ENCODE results near the gene ATP13A3. TPM values are rescaled to one million over a fixed set of nuclear protein-coding genes. Genes with fewer than 3 reads are reported as not detected.

The ATP13A3 gene
- total RNA-seq, 1 experiment from 2014 or later: 78.3 TPM

DNA sequence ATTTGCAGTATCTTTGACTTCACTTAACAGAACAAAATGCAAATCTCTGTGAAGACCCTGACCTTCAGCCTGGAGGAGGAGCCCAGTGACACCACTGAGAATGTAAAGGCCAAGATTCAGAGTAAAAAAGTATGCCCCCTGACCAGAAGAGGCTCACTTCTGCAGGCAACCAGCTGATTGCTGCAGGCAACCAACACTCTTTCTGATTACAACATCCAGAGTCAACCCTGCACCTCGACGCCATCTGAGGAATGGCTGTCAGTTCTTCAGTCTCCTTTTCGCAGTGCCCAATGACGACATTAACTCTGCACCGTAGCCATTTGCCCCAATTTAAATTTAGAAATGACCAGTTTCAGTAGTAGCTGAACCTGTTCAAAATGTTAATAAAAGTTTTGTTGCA lies 14.9 kb downstream of the ATP13A3 start:
- no peak for TF ChIP-seq FOXJ3 (CRISPR knock-in tag; IDR thresholded peaks at IDR 0.05; ENCODE audit: borderline replicate concordance)
- no peak for TF ChIP-seq CDX4 (CRISPR knock-in tag; IDR thresholded peaks at IDR 0.05; ENCODE audit: borderline replicate concordance)
- TF ChIP-seq GRHL2 (CRISPR knock-in tag; IDR thresholded peaks at IDR 0.05; ENCODE audit: insufficient replicate concordance, severe bottlenecking): no peak
- TF ChIP-seq ESRRA (CRISPR knock-in tag; IDR thresholded peaks at IDR 0.05; ENCODE audit: borderline replicate concordance): no peak
- TF ChIP-seq USF1 (CRISPR knock-in tag; IDR thresholded peaks at IDR 0.05): no peak
- TF ChIP-seq, protein P1, sequence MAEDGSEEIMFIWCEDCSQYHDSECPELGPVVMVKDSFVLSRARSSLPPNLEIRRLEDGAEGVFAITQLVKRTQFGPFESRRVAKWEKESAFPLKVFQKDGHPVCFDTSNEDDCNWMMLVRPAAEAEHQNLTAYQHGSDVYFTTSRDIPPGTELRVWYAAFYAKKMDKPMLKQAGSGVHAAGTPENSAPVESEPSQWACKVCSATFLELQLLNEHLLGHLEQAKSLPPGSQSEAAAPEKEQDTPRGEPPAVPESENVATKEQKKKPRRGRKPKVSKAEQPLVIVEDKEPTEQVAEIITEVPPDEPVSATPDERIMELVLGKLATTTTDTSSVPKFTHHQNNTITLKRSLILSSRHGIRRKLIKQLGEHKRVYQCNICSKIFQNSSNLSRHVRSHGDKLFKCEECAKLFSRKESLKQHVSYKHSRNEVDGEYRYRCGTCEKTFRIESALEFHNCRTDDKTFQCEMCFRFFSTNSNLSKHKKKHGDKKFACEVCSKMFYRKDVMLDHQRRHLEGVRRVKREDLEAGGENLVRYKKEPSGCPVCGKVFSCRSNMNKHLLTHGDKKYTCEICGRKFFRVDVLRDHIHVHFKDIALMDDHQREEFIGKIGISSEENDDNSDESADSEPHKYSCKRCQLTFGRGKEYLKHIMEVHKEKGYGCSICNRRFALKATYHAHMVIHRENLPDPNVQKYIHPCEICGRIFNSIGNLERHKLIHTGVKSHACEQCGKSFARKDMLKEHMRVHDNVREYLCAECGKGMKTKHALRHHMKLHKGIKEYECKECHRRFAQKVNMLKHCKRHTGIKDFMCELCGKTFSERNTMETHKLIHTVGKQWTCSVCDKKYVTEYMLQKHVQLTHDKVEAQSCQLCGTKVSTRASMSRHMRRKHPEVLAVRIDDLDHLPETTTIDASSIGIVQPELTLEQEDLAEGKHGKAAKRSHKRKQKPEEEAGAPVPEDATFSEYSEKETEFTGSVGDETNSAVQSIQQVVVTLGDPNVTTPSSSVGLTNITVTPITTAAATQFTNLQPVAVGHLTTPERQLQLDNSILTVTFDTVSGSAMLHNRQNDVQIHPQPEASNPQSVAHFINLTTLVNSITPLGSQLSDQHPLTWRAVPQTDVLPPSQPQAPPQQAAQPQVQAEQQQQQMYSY (CRISPR knock-in tag; IDR thresholded peaks at IDR 0.05): no peak
- TF ChIP-seq ATF2 (CRISPR knock-in tag; IDR thresholded peaks at IDR 0.05; ENCODE audit: borderline replicate concordance, low read depth): no peak
- H3K4me1 Mint-ChIP-seq: peaks cover 32% of the 10 kb centered on the region
- H3K36me3 Mint-ChIP-seq: no peaks in the 10 kb centered on the region
- ATAC-seq (peak; percentile 56), DNase-seq (ENCODE audit: low spot score) (no peak)
- H3K9me3 Mint-ChIP-seq: no peaks in the 10 kb centered on the region
- H3K4me3 Mint-ChIP-seq: no peak overlapping the region
- ChIA-PET POLR2A (no interaction called here), CTCF (interaction anchor here (0.6 to 2.7 kb wide), 47 partner anchors 9 to 688 kb away, joined by 3 to 27 read pairs (median 4); partner anchors contain the start of genes ATP13A3, LRRC15, LSG1 and TMEM44)
- H3K27ac Mint-ChIP-seq: peak overlapping the region; percentile 63
- no peaks in the 10 kb centered on the region for H3K27me3 Mint-ChIP-seq (ENCODE audit: low read depth)

DNA sequence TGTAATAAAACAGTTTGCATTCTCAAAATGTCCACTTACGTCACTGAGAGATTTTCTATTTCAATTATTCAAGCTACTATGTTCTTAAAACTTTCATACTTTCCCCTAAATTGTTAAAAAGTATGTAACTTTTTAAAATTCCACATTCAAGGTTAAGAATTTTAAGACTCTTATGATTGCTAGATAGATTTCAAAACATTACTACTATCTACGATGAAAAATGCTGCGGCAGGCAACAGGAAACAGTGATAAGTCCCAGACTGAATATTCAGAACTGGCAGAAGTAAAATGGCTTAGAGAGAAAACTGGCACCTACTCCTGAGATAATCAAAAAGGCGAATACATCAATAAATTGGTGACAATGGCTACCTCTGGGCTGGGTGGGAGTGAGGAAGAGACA lies 16.2 kb downstream of the ATP13A3 start:
- CTCF ChIA-PET: interaction anchor here (0.6 to 2.7 kb wide), 5 partner anchors 17 to 124 kb away, joined by 3 to 27 read pairs (median 18); no protein-coding TSS in a partner anchor
- H3K4me3 Mint-ChIP-seq: no peak overlapping the region
- POLR2A ChIA-PET: no interaction called here
- no peak for DNase-seq (ENCODE audit: low spot score)
- H3K4me1 Mint-ChIP-seq: peaks cover 29% of the 10 kb centered on the region
- no peaks in the 10 kb centered on the region for H3K27me3 Mint-ChIP-seq (ENCODE audit: low read depth)
- H3K36me3 Mint-ChIP-seq: no peaks in the 10 kb centered on the region
- no peak for ATAC-seq
- H3K9me3 Mint-ChIP-seq: no peaks in the 10 kb centered on the region
- H3K27ac Mint-ChIP-seq: no peak overlapping the region
- TF ChIP-seq, protein P2, sequence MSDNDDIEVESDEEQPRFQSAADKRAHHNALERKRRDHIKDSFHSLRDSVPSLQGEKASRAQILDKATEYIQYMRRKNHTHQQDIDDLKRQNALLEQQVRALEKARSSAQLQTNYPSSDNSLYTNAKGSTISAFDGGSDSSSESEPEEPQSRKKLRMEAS (CRISPR knock-in tag; IDR thresholded peaks at IDR 0.05): no peak
- TF ChIP-seq TEAD1 (CRISPR knock-in tag; IDR thresholded peaks at IDR 0.05) (no peak), PRRX2 (CRISPR knock-in tag; IDR thresholded peaks at IDR 0.05) (no peak), FOXP4 (CRISPR knock-in tag; IDR thresholded peaks at IDR 0.05) (no peak), FOXP1 (CRISPR knock-in tag; IDR thresholded peaks at IDR 0.05; ENCODE audit: borderline replicate concordance) (no peak), ZNF317 (CRISPR knock-in tag; IDR thresholded peaks at IDR 0.05; ENCODE audit: borderline replicate concordance, low read depth) (no peak), NFYB (CRISPR knock-in tag; conservative IDR thresholded peaks at IDR 0.05; ENCODE audit: low read depth) (no peak), NR1H2 (CRISPR knock-in tag; IDR thresholded peaks at IDR 0.05) (no peak), SMAD4 (CRISPR knock-in tag; IDR thresholded peaks at IDR 0.05) (no peak), CBFB (CRISPR knock-in tag; IDR thresholded peaks at IDR 0.05; ENCODE audit: low read depth) (no peak), JAZF1 (CRISPR knock-in tag; IDR thresholded peaks at IDR 0.05) (no peak), ATF6 (CRISPR knock-in tag; IDR thresholded peaks at IDR 0.05) (no peak), RELA (CRISPR knock-in tag; IDR thresholded peaks at IDR 0.05; ENCODE audit: borderline replicate concordance) (no peak)
- TF ChIP-seq, protein P3, sequence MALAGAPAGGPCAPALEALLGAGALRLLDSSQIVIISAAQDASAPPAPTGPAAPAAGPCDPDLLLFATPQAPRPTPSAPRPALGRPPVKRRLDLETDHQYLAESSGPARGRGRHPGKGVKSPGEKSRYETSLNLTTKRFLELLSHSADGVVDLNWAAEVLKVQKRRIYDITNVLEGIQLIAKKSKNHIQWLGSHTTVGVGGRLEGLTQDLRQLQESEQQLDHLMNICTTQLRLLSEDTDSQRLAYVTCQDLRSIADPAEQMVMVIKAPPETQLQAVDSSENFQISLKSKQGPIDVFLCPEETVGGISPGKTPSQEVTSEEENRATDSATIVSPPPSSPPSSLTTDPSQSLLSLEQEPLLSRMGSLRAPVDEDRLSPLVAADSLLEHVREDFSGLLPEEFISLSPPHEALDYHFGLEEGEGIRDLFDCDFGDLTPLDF (CRISPR knock-in tag; IDR thresholded peaks at IDR 0.05): no peak

Data from WTC11 (cell line).